Central memory CD8-positive, alpha-beta T cell (primary cell): ENCODE data around the gene PET100.
A peak's percentile ranks its signal among the peaks of the same experiment; 100 is the strongest.

Experiments used
- ATAC-seq: fragments of 150-1000 bp; cut with Tn5 transposase; replicated peaks from 2 replicates; pipeline ENCODE4 v1.10.0; 2022; ENCODE audit warnings: mild to moderate bottlenecking, moderate FRiP score, moderate number of reproducible peaks; ENCODE audit not compliant: poor library complexity, severe bottlenecking; ENCODE audit errors: extremely low read depth
- DNase-seq, 2 donors: peaks; one replicate each; pipeline ENCODE4 v3.0.0; 2021; ENCODE audit warnings: low spot score in 2 of 2
- H3K27ac Mint-ChIP-seq: one replicate; pipeline ENCODE4 v1.8.0; 2022; ENCODE audit warnings: low read depth, mild to moderate bottlenecking, moderate library complexity, mixed read lengths
- H3K27me3 Mint-ChIP-seq: one replicate; pipeline ENCODE4 v1.8.0; 2022; ENCODE audit warnings: mixed read lengths
- H3K36me3 Mint-ChIP-seq: one replicate; pipeline ENCODE4 v1.8.0; 2022; ENCODE audit warnings: mild to moderate bottlenecking, moderate library complexity, mixed read lengths; ENCODE audit not compliant: insufficient read depth
- H3K4me1 Mint-ChIP-seq: one replicate; pipeline ENCODE4 v1.8.0; 2022; ENCODE audit warnings: mixed read lengths
- H3K4me3 Mint-ChIP-seq: one replicate; pipeline ENCODE4 v1.8.0; 2022; ENCODE audit warnings: mild to moderate bottlenecking, moderate library complexity, mixed read lengths
- H3K9me3 Mint-ChIP-seq: one replicate; pipeline ENCODE4 v1.8.0; 2022; ENCODE audit warnings: mixed read lengths

Gene PET100

GRCh38 chr19:7618348-7618747, 11.2 kb upstream of the PET100 start:
- H3K9me3 Mint-ChIP-seq = no peaks in the 10 kb centered on the region
- H3K36me3 Mint-ChIP-seq = peaks cover 26% of the 10 kb centered on the region
- DNase-seq = no peak
- H3K4me1 Mint-ChIP-seq = peaks cover 8% of the 10 kb centered on the region
- no peaks in the 10 kb centered on the region for H3K27me3 Mint-ChIP-seq
- no peak overlapping the region for H3K4me3 Mint-ChIP-seq
- ATAC-seq = no peak
- H3K27ac Mint-ChIP-seq = peak overlapping the region; percentile 50

GRCh38 chr19:7618771-7619510, 10.7 kb upstream of the PET100 start:
- H3K27me3 Mint-ChIP-seq = no peaks in the 10 kb centered on the region
- H3K27ac Mint-ChIP-seq = peak overlapping the region; percentile 50
- no peak for DNase-seq
- no peaks in the 10 kb centered on the region for H3K9me3 Mint-ChIP-seq
- no peak overlapping the region for H3K4me3 Mint-ChIP-seq
- peaks cover 30% of the 10 kb centered on the region for H3K36me3 Mint-ChIP-seq
- H3K4me1 Mint-ChIP-seq = peaks cover 8% of the 10 kb centered on the region
- no peak for ATAC-seq

- Mint-ChIP-seq H3K36me3 (peaks cover 34% of the 10 kb centered on the region), H3K4me3 (no peak overlapping the region), H3K27me3 (no peaks in the 10 kb centered on the region), H3K4me1 (peaks cover 8% of the 10 kb centered on the region), H3K27ac (no peak overlapping the region), H3K9me3 (no peaks in the 10 kb centered on the region)
- DNase-seq (no peak), ATAC-seq (no peak)
Observed at GRCh38 chr19:7619671-7620441, 9.7 kb upstream of the PET100 start.

GRCh38 chr19:7620442-7621412, 8.9 kb upstream of the PET100 start:
- Mint-ChIP-seq H3K27ac (no peak overlapping the region), H3K36me3 (peaks cover 39% of the 10 kb centered on the region), H3K9me3 (no peaks in the 10 kb centered on the region), H3K4me1 (peaks cover 8% of the 10 kb centered on the region), H3K27me3 (no peaks in the 10 kb centered on the region), H3K4me3 (no peak overlapping the region)
- ATAC-seq (no peak), DNase-seq (no peak)

- Mint-ChIP-seq H3K4me1 (peaks cover 14% of the 10 kb centered on the region), H3K9me3 (no peaks in the 10 kb centered on the region), H3K4me3 (no peak overlapping the region), H3K27me3 (no peaks in the 10 kb centered on the region), H3K36me3 (peaks cover 53% of the 10 kb centered on the region), H3K27ac (peak overlapping the region; percentile 49)
- ATAC-seq (no peak), DNase-seq (no peak)
Observed at GRCh38 chr19:7622933-7623685, 6.5 kb upstream of the PET100 start.

GRCh38 chr19:7623725-7624603, 5.6 kb upstream of the PET100 start:
- peaks cover 54% of the 10 kb centered on the region for H3K36me3 Mint-ChIP-seq

GRCh38 chr19:7624810-7625209, 4.8 kb upstream of the PET100 start:
- Mint-ChIP-seq H3K27ac (no peak overlapping the region), H3K9me3 (no peaks in the 10 kb centered on the region), H3K4me3 (no peak overlapping the region), H3K4me1 (peaks cover 23% of the 10 kb centered on the region), H3K36me3 (peaks cover 59% of the 10 kb centered on the region), H3K27me3 (no peaks in the 10 kb centered on the region)
- DNase-seq = no peak
- ATAC-seq = no peak

More at GRCh38 chr19:7623725-7624603, 5.6 kb upstream of the PET100 start:
- Mint-ChIP-seq H3K27ac (no peak overlapping the region), H3K9me3 (no peaks in the 10 kb centered on the region), H3K27me3 (no peaks in the 10 kb centered on the region), H3K4me3 (no peak overlapping the region), H3K4me1 (peaks cover 15% of the 10 kb centered on the region)
- DNase-seq = no peak
- ATAC-seq = no peak

GRCh38 chr19:7625763-7626372, 3.7 kb upstream of the PET100 start:
- Mint-ChIP-seq H3K9me3 (no peaks in the 10 kb centered on the region), H3K4me1 (peaks cover 34% of the 10 kb centered on the region), H3K36me3 (peaks cover 59% of the 10 kb centered on the region), H3K27ac (no peak overlapping the region), H3K27me3 (no peaks in the 10 kb centered on the region), H3K4me3 (no peak overlapping the region)
- no peak for DNase-seq
- ATAC-seq = no peak

- Mint-ChIP-seq H3K27ac (no peak overlapping the region), H3K36me3 (peaks cover 54% of the 10 kb centered on the region), H3K27me3 (no peaks in the 10 kb centered on the region), H3K4me3 (peak overlapping the region; percentile 50), H3K4me1 (peaks cover 35% of the 10 kb centered on the region), H3K9me3 (no peaks in the 10 kb centered on the region)
- DNase-seq (no peak), ATAC-seq (no peak)
Observed at GRCh38 chr19:7627166-7627565, 2.4 kb upstream of the PET100 start.

GRCh38 chr19:7628589-7629311, 843 bp upstream of the PET100 start:
- peaks cover 35% of the 10 kb centered on the region for H3K4me1 Mint-ChIP-seq
- ATAC-seq (no peak), DNase-seq (no peak)
- peaks cover 51% of the 10 kb centered on the region for H3K36me3 Mint-ChIP-seq
- H3K9me3 Mint-ChIP-seq = no peaks in the 10 kb centered on the region
- no peaks in the 10 kb centered on the region for H3K27me3 Mint-ChIP-seq
- H3K27ac Mint-ChIP-seq = peak overlapping the region; percentile 100
- peak overlapping the region; percentile 96 for H3K4me3 Mint-ChIP-seq
